A673 (cell line): ENCODE results near the gene NOL9. TPM values are rescaled to one million over a fixed set of nuclear protein-coding genes. Genes with fewer than 3 reads are reported as not detected.

ENCODE experiments used
- Bru-seq: library from RNA; stranded (reverse); fragments of 400-500 nt; gene quantifications from one replicate; lab custom pipeline; 2021; lab: Mats Ljungman, UMichigan
- BruChase-seq, 2 experiments: library from RNA; stranded (reverse); fragments of 400-500 nt; gene quantifications; one replicate each; lab custom pipeline; 2021; lab: Mats Ljungman, UMichigan
- BruUV-seq: library from RNA; stranded (reverse); fragments of 400-500 nt; replicated peaks from 2 replicates; lab custom pipeline; 2021; lab: Mats Ljungman, UMichigan
- CTCF ChIA-PET: fragments of 300-600 bp; sonication (Branson Sonifier 250); formaldehyde crosslinking; loops from one replicate; lab custom pipeline; 2022; ENCODE audit warnings: antibody characterized with exemption; lab: Charles Lee
- POLR2A ChIA-PET: fragments of 300-600 bp; sonication (Branson Sonifier 250); formaldehyde crosslinking; loops from one replicate; lab custom pipeline; 2022; ENCODE audit warnings: antibody characterized with exemption; ENCODE audit not compliant: low non-redundant PET; lab: Charles Lee
- DNase-seq: peaks from one replicate; pipeline ENCODE4 v3.0.0-alpha.2; 2015; ENCODE audit warnings: low spot score
- H3K27ac ChIP-seq: fragments of 200-600 bp; sonication (generic); 2 replicates; pipeline ENCODE4 v1.5.1; 2016; ENCODE audit warnings: mixed run types, low read depth, mild to moderate bottlenecking, mixed read lengths, antibody characterized with exemption, low read length; ENCODE audit not compliant: poor library complexity, severe bottlenecking
- H3K27me3 ChIP-seq: fragments of 200-600 bp; sonication (generic); replicated peaks from 2 replicates; pipeline ENCODE4 v1.6.1; 2017; ENCODE audit warnings: mixed run types, low read depth, mild to moderate bottlenecking, mixed read lengths, antibody characterized with exemption, low read length; ENCODE audit not compliant: insufficient read depth, poor library complexity
- H3K36me3 ChIP-seq: fragments of 200-600 bp; sonication (generic); 2 replicates; pipeline ENCODE4 v1.6.1; 2016; ENCODE audit warnings: mixed run types, mild to moderate bottlenecking, mixed read lengths, antibody characterized with exemption, low read length; ENCODE audit not compliant: insufficient read depth, poor library complexity, severe bottlenecking
- H3K4me1 ChIP-seq: fragments of 200-600 bp; sonication (generic); 2 replicates; pipeline ENCODE4 v1.6.1; 2017; ENCODE audit warnings: mixed run types, mild to moderate bottlenecking, mixed read lengths, antibody characterized with exemption, low read length; ENCODE audit not compliant: insufficient read depth, poor library complexity, severe bottlenecking
- H3K4me3 ChIP-seq: fragments of 200-600 bp; sonication (generic); 2 replicates; pipeline ENCODE4 v1.5.1; 2016; ENCODE audit warnings: low read depth, mixed run types, mild to moderate bottlenecking, mixed read lengths, low read length; ENCODE audit not compliant: poor library complexity, severe bottlenecking
- H3K9me3 ChIP-seq: fragments of 200-600 bp; sonication (generic); 2 replicates; pipeline ENCODE4 v1.6.1; 2016; ENCODE audit warnings: mixed run types, low read depth, mild to moderate bottlenecking, mixed read lengths, antibody characterized with exemption, low read length; ENCODE audit not compliant: poor library complexity, severe bottlenecking
- EZH2 ChIP-seq: fragments of 200-600 bp; sonication (generic); IDR thresholded peaks from 2 replicates; pipeline ENCODE4 v1.6.1; 2017; ENCODE audit warnings: borderline replicate concordance, low read depth, mild to moderate bottlenecking, mixed read lengths, antibody characterized with exemption, low read length; ENCODE audit not compliant: poor library complexity, severe bottlenecking
- intact Hi-C: fragments of 100-400 bp; cut with micrococcal nuclease; formaldehyde crosslinking; loops from one replicate; pipeline ENCODE4 v1.10.0; 2022; ENCODE audit not compliant: unreplicated experiment
- long read RNA-seq: library from polyadenylated mRNA; stranded (forward); transcript quantifications from one replicate; pipeline ENCODE4 v2.0.0, GENCODE V29; 2022
- total RNA-seq: library from RNA; stranded (reverse); gene quantifications from 2 replicates; pipeline ENCODE4 v1.2.3, GENCODE V29; 2021
- TF ChIP-seq, protein P1 (sequence below): fragments of 300-800, 200-600 bp; sonication (generic); conservative IDR thresholded peaks from 2 replicates; pipeline ENCODE4 v1.5.1; 2017; ENCODE audit warnings: low read depth, mild to moderate bottlenecking, antibody characterized with exemption, low read length, moderate library complexity, mixed read lengths

The NOL9 gene
- 48.5 and 55.6 TPM in 2 replicates for total RNA-seq
- Bru-seq, nascent RNA: percentile 80 among the genes with signal in this experiment
- percentile 90 among the genes with signal in this experiment for BruChase-seq, experiment 1, labeled RNA remaining after a 2-hour chase
- percentile 96 among the genes with signal in this experiment for BruChase-seq, experiment 2, labeled RNA remaining after a 6-hour chase
- long read RNA-seq, full-length matches to known transcripts: 12 of 21 reads
- long read RNA-seq, partial matches to known transcripts: 5 of 21 reads
- long read RNA-seq, other reads (novel, unspliced or antisense): 4 of 21 reads

DNA sequence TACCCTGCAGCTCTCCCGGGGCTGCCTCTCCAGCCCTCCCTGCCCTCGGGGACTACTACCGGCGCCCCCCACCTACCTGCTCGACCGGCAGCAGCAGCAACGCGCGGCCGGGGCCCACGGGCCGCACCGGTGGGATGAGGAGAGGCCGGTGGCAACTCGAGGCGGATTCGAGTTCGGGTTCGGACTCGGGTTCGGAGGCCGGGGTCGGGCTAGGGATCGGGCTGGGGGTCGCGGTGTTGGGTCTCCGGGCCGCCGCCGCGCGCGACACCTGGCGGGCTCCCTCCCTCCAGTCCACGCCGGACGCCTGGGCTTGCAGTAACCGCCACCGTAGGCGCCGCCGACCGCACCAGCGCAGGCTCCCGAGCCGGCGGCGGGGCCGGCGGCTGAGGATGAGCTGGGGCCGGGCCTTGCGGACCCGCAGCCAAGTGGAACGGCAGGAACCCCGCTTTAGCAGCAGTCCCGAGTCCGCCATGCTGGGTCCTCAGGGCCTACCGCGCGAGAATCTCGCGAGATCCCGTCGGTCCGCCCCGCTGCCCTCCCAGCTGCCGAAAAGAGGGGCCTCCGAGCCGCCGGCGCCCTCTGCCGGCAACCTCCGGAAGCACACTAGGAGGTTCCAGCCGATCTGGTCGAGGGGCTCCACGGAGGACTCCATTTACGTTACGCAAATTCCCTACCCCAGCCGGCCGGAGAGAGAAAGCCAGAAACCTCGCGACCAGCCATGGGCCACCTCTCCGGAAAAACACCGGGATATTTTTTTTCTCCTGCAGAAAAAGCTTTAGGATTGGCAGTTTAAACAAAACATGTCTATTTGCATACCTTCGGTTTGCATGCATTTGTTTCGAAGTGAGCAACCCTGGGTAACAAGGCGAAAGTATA is at the start of gene NOL9:
Gene NOL9 (minus strand): TSS at position 483 of the 876 bp plus-strand sequence. CDS start 11 bp downstream, at position 472.
- Histone ChIP-seq H3K9me3 (no peaks in the 10 kb centered on the region), H3K4me3 (peak within 1 kb of the TSS; percentile 99), H3K4me1 (peaks cover 4% of the 10 kb centered on the region), H3K27me3 (no peaks in the 10 kb centered on the region), H3K27ac (peak within 1 kb of the TSS; percentile 92), H3K36me3 (peaks cover 15% of the 10 kb centered on the region)
- peak; percentile 96 for DNase-seq
- intact Hi-C loops: no loop called here
- ChIA-PET CTCF (interaction anchor here (2.0 kb wide), 1 partner anchor 25 kb away, joined by 5 read pairs; the partner anchor contains the start of gene ZBTB48), POLR2A (no interaction called here)
- BruUV-seq: no TSS peak
- TF ChIP-seq, protein P1, sequence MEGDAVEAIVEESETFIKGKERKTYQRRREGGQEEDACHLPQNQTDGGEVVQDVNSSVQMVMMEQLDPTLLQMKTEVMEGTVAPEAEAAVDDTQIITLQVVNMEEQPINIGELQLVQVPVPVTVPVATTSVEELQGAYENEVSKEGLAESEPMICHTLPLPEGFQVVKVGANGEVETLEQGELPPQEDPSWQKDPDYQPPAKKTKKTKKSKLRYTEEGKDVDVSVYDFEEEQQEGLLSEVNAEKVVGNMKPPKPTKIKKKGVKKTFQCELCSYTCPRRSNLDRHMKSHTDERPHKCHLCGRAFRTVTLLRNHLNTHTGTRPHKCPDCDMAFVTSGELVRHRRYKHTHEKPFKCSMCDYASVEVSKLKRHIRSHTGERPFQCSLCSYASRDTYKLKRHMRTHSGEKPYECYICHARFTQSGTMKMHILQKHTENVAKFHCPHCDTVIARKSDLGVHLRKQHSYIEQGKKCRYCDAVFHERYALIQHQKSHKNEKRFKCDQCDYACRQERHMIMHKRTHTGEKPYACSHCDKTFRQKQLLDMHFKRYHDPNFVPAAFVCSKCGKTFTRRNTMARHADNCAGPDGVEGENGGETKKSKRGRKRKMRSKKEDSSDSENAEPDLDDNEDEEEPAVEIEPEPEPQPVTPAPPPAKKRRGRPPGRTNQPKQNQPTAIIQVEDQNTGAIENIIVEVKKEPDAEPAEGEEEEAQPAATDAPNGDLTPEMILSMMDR: peak; percentile 94
- TF ChIP-seq EZH2: no peak

DNA sequence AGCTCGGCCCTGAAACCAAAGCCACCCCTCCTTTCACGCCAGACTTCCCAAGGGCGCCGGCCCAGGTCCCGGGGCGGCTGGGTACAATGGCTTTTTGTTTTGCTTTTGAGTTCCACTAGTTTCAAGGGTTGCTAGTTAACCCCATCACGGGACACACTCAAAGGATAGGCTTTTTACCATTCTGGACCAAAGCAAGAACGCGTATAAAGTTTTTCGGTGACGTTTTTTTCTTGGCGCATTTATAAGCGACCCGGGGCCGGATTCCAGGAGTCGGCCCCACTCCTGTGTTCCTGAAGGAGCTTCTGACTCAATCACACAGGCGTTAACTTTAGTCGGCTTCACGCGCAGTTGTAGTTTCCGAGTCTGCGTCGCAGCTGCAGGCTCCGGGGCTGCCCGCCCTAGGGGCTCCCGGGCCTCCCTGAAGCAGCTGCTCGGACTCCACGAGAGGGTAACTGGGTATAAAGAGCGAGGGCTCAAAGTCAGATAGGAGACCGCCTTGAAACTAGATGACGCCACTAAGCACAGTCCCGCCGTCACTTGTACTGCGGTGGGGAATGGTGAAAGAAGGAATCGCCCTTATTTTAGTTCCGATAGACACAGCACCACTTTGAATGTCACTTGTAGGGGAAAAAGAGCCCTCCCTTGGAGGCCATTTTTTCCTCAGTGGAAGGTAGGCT is 49.1 kb upstream of the NOL9 start:
- DNase-seq: peak; percentile 74
- Histone ChIP-seq H3K36me3 (peaks cover 12% of the 10 kb centered on the region), H3K27me3 (no peaks in the 10 kb centered on the region), H3K27ac (peak overlapping the region; percentile 83), H3K4me1 (peaks cover 11% of the 10 kb centered on the region), H3K9me3 (no peaks in the 10 kb centered on the region), H3K4me3 (peak overlapping the region; percentile 89)
- TF ChIP-seq, protein P1: no peak
- ChIA-PET POLR2A (no interaction called here), CTCF (no interaction called here)
- BruUV-seq: TSS peak; percentile 87
- intact Hi-C loops: no loop called here

DNA sequence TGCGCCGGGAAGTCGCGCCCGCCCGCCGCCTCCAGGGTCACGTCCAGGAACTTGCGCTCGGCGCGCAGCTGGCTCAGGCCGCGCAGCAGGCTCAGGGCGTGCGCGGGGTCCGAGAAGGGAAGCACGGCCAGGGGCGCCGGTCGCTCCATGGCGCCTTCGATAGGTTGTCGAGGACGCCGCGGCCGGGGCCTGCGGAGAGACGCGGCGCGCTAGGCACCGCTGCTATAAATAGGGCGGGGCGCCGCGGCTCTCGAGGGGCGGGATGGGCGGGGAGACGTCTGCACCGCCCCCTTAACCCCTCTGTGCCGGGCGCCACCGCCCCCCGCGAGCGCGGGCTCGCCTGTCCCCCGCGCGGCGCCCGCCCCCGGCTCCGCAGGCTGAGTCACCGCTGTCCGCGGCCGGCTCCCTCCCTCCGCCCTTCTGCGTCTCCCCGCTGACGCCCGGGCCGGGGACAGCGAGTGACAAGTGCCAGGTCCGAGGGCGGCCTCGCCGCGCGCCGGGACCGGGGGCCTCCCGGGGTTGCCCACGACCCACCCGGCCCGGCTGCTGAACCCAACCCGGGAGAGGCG is 48.4 kb upstream of the NOL9 start, which contains the start of gene KLHL21:
Gene KLHL21 (minus strand): TSS at position 201 of the 569 bp plus-strand sequence. CDS start 52 bp downstream, at position 149.
- H3K27me3 ChIP-seq: no peaks in the 10 kb centered on the region
- intact Hi-C loops: loop anchor here (1.0 kb wide), 1 partner anchor 11 kb away; the partner anchor contains the start of gene PHF13
- peaks cover 15% of the 10 kb centered on the region for H3K36me3 ChIP-seq
- H3K9me3 ChIP-seq: no peaks in the 10 kb centered on the region
- no TSS peak for BruUV-seq
- ChIA-PET CTCF (no interaction called here), POLR2A (no interaction called here)
- H3K4me3 ChIP-seq: peak within 1 kb of the TSS; percentile 89
- peak within 1 kb of the TSS; percentile 83 for H3K27ac ChIP-seq
- peak; percentile 93 for DNase-seq
- TF ChIP-seq, protein P1: no peak
- TF ChIP-seq EZH2: no peak
- peaks cover 11% of the 10 kb centered on the region for H3K4me1 ChIP-seq
